Umbilical cord (tissue), 2 donors: Measurements from ENCODE around the gene UBAP2. TPM values are rescaled to one million over a fixed set of nuclear protein-coding genes. Genes with fewer than 3 reads are reported as not detected.
A peak's percentile ranks its signal among the peaks of the same experiment; 100 is the strongest.

Experiments used
- DNase-seq: peaks from one replicate; pipeline ENCODE4 v3.0.0-alpha.2; 2015; ENCODE audit warnings: low spot score
- total RNA-seq: library from RNA; depleted of rRNA; stranded (reverse); fragments of >200 nt; gene quantifications from one replicate; pipeline ENCODE4 v1.2.3, GENCODE V29; 2014; ENCODE audit warnings: low replicate concordance; ENCODE audit not compliant: insufficient read depth

UBAP2 gene
- total RNA-seq, 1 donor from 2014 or later = 31.5 TPM

- DNase-seq = peak; percentile 62
These were observed 123.5 kb downstream of the UBAP2 start for GRCh38 chr9:33924978-33925797.

GRCh38 chr9:33923998-33924701 lies 124.5 kb downstream of the UBAP2 start:
- no peak for DNase-seq

GRCh38 chr9:33923079-33923478 lies 125.6 kb downstream of the UBAP2 start:
- no peak for DNase-seq

- no peak for DNase-seq
These were observed 126.5 kb downstream of the UBAP2 start for GRCh38 chr9:33921967-33922895.

- no peak for DNase-seq
These were observed 129.3 kb downstream of the UBAP2 start for GRCh38 chr9:33919276-33919897.

- DNase-seq = no peak
These were observed 131.7 kb downstream of the UBAP2 start for GRCh38 chr9:33917036-33917435.

- DNase-seq = no peak
These were observed 133.6 kb downstream of the UBAP2 start for GRCh38 chr9:33914887-33915628.

- no peak for DNase-seq
These were observed 135.1 kb downstream of the UBAP2 start for GRCh38 chr9:33913541-33913940.

GRCh38 chr9:33908749-33909148 lies 139.9 kb downstream of the UBAP2 start:
- DNase-seq = no peak

- no peak for DNase-seq
These were observed 140.6 kb downstream of the UBAP2 start for GRCh38 chr9:33908114-33908513.

GRCh38 chr9:33907347-33907746 lies 141.3 kb downstream of the UBAP2 start:
- DNase-seq = peak; percentile 59

GRCh38 chr9:33906769-33907168 lies 141.9 kb downstream of the UBAP2 start:
- no peak for DNase-seq

GRCh38 chr9:33905137-33905536 lies 143.6 kb downstream of the UBAP2 start:
- DNase-seq = no peak

GRCh38 chr9:33903157-33903780 lies 145.4 kb downstream of the UBAP2 start:
- peak; percentile 83 for DNase-seq

GRCh38 chr9:33894316-33894715 lies 154.4 kb downstream of the UBAP2 start:
- no peak for DNase-seq

GRCh38 chr9:33893861-33894260 lies 154.8 kb downstream of the UBAP2 start:
- no peak for DNase-seq

- no peak for DNase-seq
These were observed 162.7 kb downstream of the UBAP2 start for GRCh38 chr9:33885948-33886347.

- DNase-seq = peak; percentile 71
These were observed 163.6 kb downstream of the UBAP2 start for GRCh38 chr9:33884856-33885701.

GRCh38 chr9:33881635-33882034 lies 167.1 kb downstream of the UBAP2 start:
- DNase-seq = no peak
